GM10266 (cell line): ENCODE results near the gene PRR15L.
"Not testable (repeated sequence)": the region's sequence is repeated elsewhere in the genome, so short reads cannot be mapped to it uniquely, and the experiment has no call there.

Source experiments
- DNase-seq: peaks from one replicate; pipeline ENCODE4 v3.0.0; 2012; ENCODE audit errors: extremely low spot score
- CTCF ChIP-seq: IDR thresholded peaks from 2 replicates; pipeline ENCODE4 v1.5.1; 2012; ENCODE audit warnings: mild to moderate bottlenecking, low read depth; ENCODE audit not compliant: control insufficient read depth, insufficient read depth; ENCODE audit errors: missing control alignments

PRR15L gene

GRCh38 chr17:47993964-47994363, 36.3 kb upstream of the PRR15L start:
- DNase-seq = no peak
- no peak for TF ChIP-seq CTCF

- no peak for TF ChIP-seq CTCF
Observed at GRCh38 chr17:47993031-47993564, 35.4 kb upstream of the PRR15L start.

GRCh38 chr17:47992216-47992615, 34.5 kb upstream of the PRR15L start:
- no peak for TF ChIP-seq CTCF

More at GRCh38 chr17:47993031-47993564, 35.4 kb upstream of the PRR15L start:
- no peak for DNase-seq

GRCh38 chr17:47990962-47991731, 33.5 kb upstream of the PRR15L start:
- TF ChIP-seq CTCF = no peak
- DNase-seq = no peak

More at GRCh38 chr17:47992216-47992615, 34.5 kb upstream of the PRR15L start:
- no peak for DNase-seq

- no peak for DNase-seq
Observed at GRCh38 chr17:47989700-47990099, 32.0 kb upstream of the PRR15L start.

GRCh38 chr17:47989159-47989558, 31.5 kb upstream of the PRR15L start:
- no peak for TF ChIP-seq CTCF
- DNase-seq = no peak

More at GRCh38 chr17:47989700-47990099, 32.0 kb upstream of the PRR15L start:
- no peak for TF ChIP-seq CTCF

GRCh38 chr17:47988445-47988844, 30.8 kb upstream of the PRR15L start:
- not testable (repeated sequence) for DNase-seq

- no peak for DNase-seq
- no peak for TF ChIP-seq CTCF
Observed at GRCh38 chr17:47987240-47987835, 29.7 kb upstream of the PRR15L start.
